Trophoblast cell (in vitro differentiated cells and primary cell): ENCODE data around the gene ALDOC.
A peak's percentile ranks its signal among the peaks of the same experiment; 100 is the strongest.

Experiments used
- DNase-seq, 2 donors: peaks; one replicate each; pipeline ENCODE4 v3.0.0-alpha.2; 2016
- H2AFZ ChIP-seq: 2 replicates; pipeline ENCODE4 v1.6.1; 2013; ENCODE audit warnings: low read length, moderate library complexity, mild to moderate bottlenecking; ENCODE audit not compliant: insufficient read depth, poor library complexity
- H2AK5ac ChIP-seq: 2 replicates; pipeline ENCODE4 v1.6.1; 2013; ENCODE audit warnings: mild to moderate bottlenecking, low read length
- H2BK120ac ChIP-seq: 2 replicates; pipeline ENCODE4 v1.6.1; 2013; ENCODE audit warnings: low read length, mild to moderate bottlenecking, moderate library complexity; ENCODE audit not compliant: insufficient read depth, poor library complexity
- H2BK12ac ChIP-seq: 2 replicates; pipeline ENCODE4 v1.6.1; 2013; ENCODE audit warnings: mild to moderate bottlenecking, low read length, moderate library complexity
- H2BK5ac ChIP-seq: 2 replicates; pipeline ENCODE4 v1.6.1; 2013; ENCODE audit warnings: low read length, low read depth, moderate library complexity, mild to moderate bottlenecking; ENCODE audit not compliant: poor library complexity
- H3K14ac ChIP-seq: 2 replicates; pipeline ENCODE4 v1.6.1; 2013; ENCODE audit warnings: mild to moderate bottlenecking, low read length
- H3K18ac ChIP-seq: 2 replicates; pipeline ENCODE4 v1.6.1; 2013; ENCODE audit warnings: mild to moderate bottlenecking, low read length
- H3K23ac ChIP-seq: 2 replicates; pipeline ENCODE4 v1.6.1; 2013; ENCODE audit warnings: low read length
- H3K27ac ChIP-seq: 2 replicates; pipeline ENCODE4 v1.5.1; 2013; ENCODE audit warnings: low read depth, mild to moderate bottlenecking, inconsistent platforms, low read length, moderate library complexity
- H3K27me3 ChIP-seq: 2 replicates; pipeline ENCODE4 v1.6.1; 2013; ENCODE audit warnings: inconsistent platforms, mild to moderate bottlenecking, low read length, moderate library complexity; ENCODE audit not compliant: insufficient read depth
- H3K36me3 ChIP-seq, 2 experiments: 1 replicate in 1 of 2; 2 replicates in 1 of 2; pipeline ENCODE4 v1.6.1; 2013; ENCODE audit warnings: low read length in 2 of 2, mild to moderate bottlenecking in 2 of 2, moderate library complexity in 1 of 2; ENCODE audit not compliant: insufficient read depth in 2 of 2, control insufficient read depth in 1 of 2
- H3K4ac ChIP-seq: 2 replicates; pipeline ENCODE4 v1.6.1; 2013; ENCODE audit warnings: low read depth, mild to moderate bottlenecking, low read length, moderate library complexity
- H3K4me1 ChIP-seq, 2 experiments: 1 replicate in 1 of 2; 2 replicates in 1 of 2; pipeline ENCODE4 v1.6.1; 2013; ENCODE audit warnings: low read length in 2 of 2, mild to moderate bottlenecking in 2 of 2, moderate library complexity in 1 of 2; ENCODE audit not compliant: insufficient read depth in 2 of 2, control insufficient read depth in 1 of 2
- H3K4me2 ChIP-seq: 2 replicates; pipeline ENCODE4 v1.6.1; 2013; ENCODE audit warnings: inconsistent platforms, mild to moderate bottlenecking, low read length, moderate library complexity
- H3K4me3 ChIP-seq: 2 replicates; pipeline ENCODE4 v1.5.1; 2013; ENCODE audit warnings: mild to moderate bottlenecking, low read depth, low read length, inconsistent platforms
- H3K79me1 ChIP-seq: one replicate; pipeline ENCODE4 v1.6.1; 2013; ENCODE audit warnings: low read length
- H3K79me2 ChIP-seq: 2 replicates; pipeline ENCODE4 v1.6.1; 2013; ENCODE audit warnings: low read length, mild to moderate bottlenecking; ENCODE audit not compliant: control insufficient read depth, insufficient read depth, poor library complexity
- H3K9ac ChIP-seq: 2 replicates; pipeline ENCODE4 v1.6.1; 2013; ENCODE audit warnings: mild to moderate bottlenecking, low read length
- H3K9me3 ChIP-seq: 2 replicates; pipeline ENCODE4 v1.6.1; 2013; ENCODE audit warnings: low read depth, mild to moderate bottlenecking, control low read depth, inconsistent platforms, low read length; ENCODE audit not compliant: insufficient read depth
- H4K12ac ChIP-seq: 2 replicates; pipeline ENCODE4 v1.6.1; 2013; ENCODE audit warnings: low read depth, mild to moderate bottlenecking, low read length, moderate library complexity
- H4K8ac ChIP-seq: 2 replicates; pipeline ENCODE4 v1.6.1; 2013; ENCODE audit warnings: low read depth, mild to moderate bottlenecking, low read length, moderate library complexity
- H4K91ac ChIP-seq: one replicate; pipeline ENCODE4 v1.6.1; 2013; ENCODE audit warnings: low read depth, mild to moderate bottlenecking, low read length, moderate library complexity
- WGBS: extraction: QIAGEN DNeasy Blood & Tissue Kit; methylation state at CpG from one replicate; pipeline ENCODE4 v1.1.7; 2013; ENCODE audit warnings: missing lambda C conversion rate; ENCODE audit not compliant: insufficient read length, insufficient coverage; ENCODE audit errors: extremely low coverage; 5-methylcytosine and 5-hydroxymethylcytosine counted together

ALDOC gene

GRCh38 chr17:28552176-28552999 lies 24.3 kb downstream of the ALDOC start, which contains the start of gene UNC119:
UNC119 (minus strand) TSS chr17:28552624; CDS start chr17:28552557, 67 bp downstream.
- no CpG with 5 or more reads among the region's 67 CpGs for WGBS
- no peak within 1 kb of the TSS for H2BK12ac ChIP-seq

DNA sequence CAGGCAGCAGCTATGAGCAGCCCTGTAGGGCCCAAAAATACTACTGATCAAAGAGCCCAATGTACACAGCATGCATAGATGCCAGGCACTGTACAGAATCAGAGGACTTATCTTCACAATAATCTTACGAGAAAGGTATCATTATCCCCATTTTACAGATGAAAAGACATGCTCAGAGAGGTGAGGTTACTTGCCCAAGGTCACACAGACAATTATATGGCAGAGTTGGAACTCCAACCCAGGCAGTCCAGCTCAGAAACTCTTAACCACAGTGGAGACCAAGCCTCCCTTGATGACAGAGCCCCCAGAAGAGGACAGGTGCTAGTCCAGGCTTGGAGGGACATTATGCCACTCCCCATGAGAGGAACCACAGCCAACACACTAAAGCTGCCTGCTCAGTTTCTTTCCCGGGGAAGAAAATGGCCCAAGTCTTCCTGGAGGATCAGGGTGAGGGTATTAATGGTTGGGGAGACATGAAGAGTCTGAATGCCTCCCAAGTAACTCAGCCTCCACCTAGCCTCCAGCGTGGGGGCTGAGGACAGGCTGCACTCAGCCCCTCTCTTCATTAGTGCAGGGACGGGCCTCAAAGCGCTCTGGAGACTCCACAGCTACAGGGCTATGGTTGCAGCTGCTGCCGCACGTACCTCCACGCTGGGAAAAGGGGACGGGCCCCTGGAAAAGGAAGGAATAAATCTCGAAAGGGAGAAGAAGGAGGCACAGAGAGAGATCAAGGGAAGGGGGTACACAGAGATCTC lies 25.1 kb downstream of the ALDOC start:
- Histone ChIP-seq H3K14ac (peak overlapping the region; percentile 8), H3K4ac (peak overlapping the region; percentile 13), H2BK5ac (no peak overlapping the region), H2BK12ac (no peak overlapping the region), H3K27me3 (no peaks in the 10 kb centered on the region), H3K27ac (no peak overlapping the region), H3K36me3 (peaks cover 28 to 41% of the 10 kb centered on the region in 2 experiments), H3K4me3 (peak overlapping the region; percentile 82), H2AFZ (peak overlapping the region; percentile 37), H3K4me2 (peak overlapping the region; percentile 59), H2BK120ac (no peak overlapping the region), H2AK5ac (no peak overlapping the region), H3K23ac (no peak overlapping the region), H3K9me3 (peaks cover 2% of the 10 kb centered on the region), H3K4me1 (peaks cover 8 to 9% of the 10 kb centered on the region in 2 experiments), H4K12ac (no peak overlapping the region), H3K9ac (no peak overlapping the region), H4K8ac (no peak overlapping the region), H3K18ac (peak overlapping the region; percentile 50), H4K91ac (no peak overlapping the region), H3K79me1 (peaks cover 5% of the 10 kb centered on the region), H3K79me2 (peaks cover 5% of the 10 kb centered on the region)
- no CpG with 5 or more reads among the region's 10 CpGs for WGBS
- peak in 1 of 2 donors; percentile 11 for DNase-seq

More at GRCh38 chr17:28552176-28552999, 24.3 kb downstream of the ALDOC start, which contains the start of gene UNC119:
- peaks cover 8 to 9% of the 10 kb centered on the region in 2 experiments for H3K4me1 ChIP-seq
- peak within 1 kb of the TSS; percentile 90 for H3K14ac ChIP-seq
- H3K36me3 ChIP-seq: peaks cover 25 to 40% of the 10 kb centered on the region in 2 experiments
- peaks cover 2% of the 10 kb centered on the region for H3K9me3 ChIP-seq
- peak within 1 kb of the TSS; percentile 53 for H2BK5ac ChIP-seq
- peak within 1 kb of the TSS; percentile 86 for H3K18ac ChIP-seq
- H3K27me3 ChIP-seq: no peaks in the 10 kb centered on the region
- peak within 1 kb of the TSS; percentile 65 for H3K4me2 ChIP-seq
- H4K12ac ChIP-seq: no peak within 1 kb of the TSS
- peaks cover 5% of the 10 kb centered on the region for H3K79me1 ChIP-seq
- H4K8ac ChIP-seq: peak within 1 kb of the TSS; percentile 81
- H4K91ac ChIP-seq: peak within 1 kb of the TSS; percentile 64
- no peak within 1 kb of the TSS for H2AK5ac ChIP-seq
- peak; percentile 54 to 74 for DNase-seq
- H3K9ac ChIP-seq: peak within 1 kb of the TSS; percentile 85
- H3K4me3 ChIP-seq: peak within 1 kb of the TSS; percentile 82
- peak within 1 kb of the TSS; percentile 83 for H3K4ac ChIP-seq
- H3K27ac ChIP-seq: no peak within 1 kb of the TSS
- H2AFZ ChIP-seq: peak within 1 kb of the TSS; percentile 84
- peaks cover 5% of the 10 kb centered on the region for H3K79me2 ChIP-seq
- H2BK120ac ChIP-seq: peak within 1 kb of the TSS; percentile 22
- no peak within 1 kb of the TSS for H3K23ac ChIP-seq

GRCh38 chr17:28550858-28551257 lies 25.8 kb downstream of the ALDOC start:
- Histone ChIP-seq H3K4ac (no peak overlapping the region), H3K14ac (no peak overlapping the region), H2BK120ac (no peak overlapping the region), H2AK5ac (no peak overlapping the region), H4K91ac (no peak overlapping the region), H3K9me3 (peaks cover 2% of the 10 kb centered on the region), H3K4me1 (peaks cover 8 to 9% of the 10 kb centered on the region in 2 experiments), H2BK5ac (no peak overlapping the region), H3K4me3 (no peak overlapping the region), H4K8ac (no peak overlapping the region), H3K27me3 (no peaks in the 10 kb centered on the region), H3K79me1 (peaks cover 5% of the 10 kb centered on the region), H3K27ac (no peak overlapping the region), H3K9ac (no peak overlapping the region), H2AFZ (no peak overlapping the region), H4K12ac (no peak overlapping the region), H2BK12ac (no peak overlapping the region), H3K23ac (no peak overlapping the region), H3K18ac (no peak overlapping the region), H3K4me2 (no peak overlapping the region), H3K79me2 (peaks cover 5% of the 10 kb centered on the region), H3K36me3 (peaks cover 24 to 38% of the 10 kb centered on the region in 2 experiments)
- no CpG with 5 or more reads among the region's 1 CpG for WGBS
- no peak for DNase-seq

DNA sequence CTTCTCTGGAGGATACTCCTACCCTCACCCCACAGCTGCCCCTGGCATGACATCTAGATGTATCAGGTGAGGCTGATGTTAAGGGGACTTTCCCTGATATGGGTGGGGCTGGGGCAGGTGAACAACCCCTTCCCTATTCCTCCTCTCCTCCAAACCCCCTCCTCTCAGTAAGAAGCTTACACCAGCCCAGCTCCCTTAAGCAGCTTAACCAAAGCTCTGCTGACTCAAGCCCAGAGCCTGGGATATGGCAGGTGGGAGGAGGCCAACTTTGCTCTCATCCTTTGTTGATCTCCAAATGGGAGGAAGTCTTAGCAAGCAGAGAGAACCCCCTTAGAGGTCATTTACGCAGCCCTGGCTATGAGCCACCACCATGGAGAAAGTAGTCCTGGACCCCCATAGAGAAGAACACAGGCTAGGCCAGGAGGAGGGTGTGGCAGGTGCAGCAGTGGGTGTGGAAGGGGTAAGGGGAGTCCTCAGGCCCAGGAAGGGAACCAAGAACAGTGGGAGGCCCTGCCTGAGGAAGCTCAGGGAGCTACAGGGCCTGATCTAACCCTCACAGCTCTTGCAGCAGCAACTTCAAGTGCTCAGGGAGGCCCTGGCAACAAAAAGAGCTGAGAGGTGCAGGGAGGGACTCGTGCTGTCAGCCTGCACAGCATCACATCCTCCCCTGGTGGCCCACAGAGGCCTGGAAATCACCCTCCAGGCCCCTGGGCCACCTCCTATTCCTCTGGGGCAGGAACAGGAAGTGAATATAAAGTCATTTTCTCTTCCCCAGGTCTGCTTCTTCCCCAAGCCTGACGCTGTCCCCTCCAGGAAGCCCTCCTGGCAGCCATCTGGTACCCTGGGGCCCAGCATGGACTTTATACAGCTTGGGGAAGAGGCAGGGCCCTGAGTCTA lies 27.2 kb downstream of the ALDOC start:
- DNase-seq: no peak
- Histone ChIP-seq H4K12ac (no peak overlapping the region), H3K36me3 (peaks cover 20 to 28% of the 10 kb centered on the region in 2 experiments), H3K4me2 (no peak overlapping the region), H3K9me3 (peaks cover 2% of the 10 kb centered on the region), H3K4ac (no peak overlapping the region), H3K23ac (no peak overlapping the region), H3K14ac (no peak overlapping the region), H2BK5ac (no peak overlapping the region), H3K4me1 (peaks cover 8 to 9% of the 10 kb centered on the region in 2 experiments), H2AFZ (no peak overlapping the region), H2BK12ac (no peak overlapping the region), H3K4me3 (no peak overlapping the region), H3K27ac (no peak overlapping the region), H3K79me1 (peaks cover 5% of the 10 kb centered on the region), H2AK5ac (no peak overlapping the region), H4K8ac (no peak overlapping the region), H3K9ac (no peak overlapping the region), H3K18ac (no peak overlapping the region), H4K91ac (no peak overlapping the region), H3K27me3 (no peaks in the 10 kb centered on the region), H3K79me2 (peaks cover 5% of the 10 kb centered on the region), H2BK120ac (no peak overlapping the region)
- WGBS: no CpG with 5 or more reads among the region's 3 CpGs
